Mammary epithelial cell (primary cell): ENCODE results near the gene BRWD1.

ENCODE experiments used
- CTCF ChIP-seq, 2 donors: IDR thresholded peaks in 1 of 2; conservative IDR thresholded peaks in 1 of 2; 2 replicates each; pipeline ENCODE4 v1.5.1; 2011 to 2012; ENCODE audit warnings: inconsistent platforms in 2 of 2, low read length in 2 of 2, mild to moderate bottlenecking in 2 of 2, control low read depth in 1 of 2, low read depth in 1 of 2; ENCODE audit not compliant: insufficient read depth in 1 of 2; ENCODE audit errors: extremely low read depth in 1 of 2
- EZH2 ChIP-seq: IDR thresholded peaks from 2 replicates; pipeline ENCODE4 v1.6.1; 2012; ENCODE audit warnings: low read length, inconsistent platforms, borderline replicate concordance

- TF ChIP-seq CTCF (conservative IDR thresholded peaks at IDR 0.05 in 1 of 2, IDR thresholded peaks at IDR 0.05 in 1 of 2; ENCODE audit: extremely low read depth in 1 of 2, insufficient read depth in 1 of 2, low read depth in 1 of 2, low read length in 2 of 2) (no peak), EZH2 (no peak)
Measured at GRCh38 chr21:39150877-39151276, 162.6 kb downstream of the BRWD1 start.
